GM12878 (cell line): Measurements from ENCODE around the gene METTL23. TPM values are rescaled to one million over a fixed set of nuclear protein-coding genes. Genes with fewer than 3 reads are reported as not detected.

Experiments used
- ATAC-seq: fragments of 200-7000 bp; cut with Tn5 transposase; 3 replicates; pipeline ENCODE4 v1.9.1; 2020; ENCODE audit warnings: mild to moderate bottlenecking, moderate library complexity
- BruUV-seq: library from RNA; stranded (reverse); fragments of 400-500 nt; replicated peaks from 2 replicates; lab custom pipeline; 2021; lab: Mats Ljungman, UMichigan
- CTCF ChIA-PET: fragments of 300-600 bp; sonication (Branson Sonifier 250); formaldehyde crosslinking; extraction: SDS; loops from one replicate; lab custom pipeline; 2021; ENCODE audit warnings: inconsistent platforms; lab: Yijun Ruan, JAX
- POLR2A ChIA-PET: fragments of 350-600 bp; formaldehyde crosslinking; extraction: SDS; loops from one replicate; lab custom pipeline; 2021; ENCODE audit warnings: inconsistent platforms; lab: Charles Lee
- RAD21 ChIA-PET: fragments of 300-600 bp; sonication (Branson Sonifier 250); formaldehyde crosslinking; loops from one replicate; lab custom pipeline; 2023; ENCODE audit warnings: antibody characterized with exemption; ENCODE audit not compliant: unreplicated experiment; lab: Charles Lee
- SMC1A ChIA-PET: fragments of 300-600 bp; sonication (Branson Sonifier 250); formaldehyde crosslinking; loops from one replicate; lab custom pipeline; 2023; ENCODE audit not compliant: unreplicated experiment, uncharacterized antibody; lab: Charles Lee
- DNase-seq: peaks from one replicate; pipeline ENCODE4 v3.0.0-alpha.2; 2011; ENCODE audit warnings: low read depth, low spot score
- FAIRE-seq: peaks from 3 replicates; lab custom pipeline; 2011; peaks lifted over from hg19 to GRCh38; lab: Jason Lieb, UNC
- H2AFZ ChIP-seq: 2 replicates; pipeline ENCODE4 v1.6.0; 2011; ENCODE audit warnings: low read depth, low read length, control low read depth; ENCODE audit not compliant: control insufficient read depth
- H3K27ac ChIP-seq: 2 replicates; pipeline ENCODE4 v1.5.1; 2011; ENCODE audit warnings: control low read depth; ENCODE audit not compliant: control insufficient read depth, insufficient read depth
- H3K27me3 ChIP-seq, 2 experiments: replicated peaks in 1 of 2; 2 replicates each; pipeline versions ENCODE4 v1.6.0 to v1.6.1; 2011; ENCODE audit warnings: low read length in 1 of 2; ENCODE audit not compliant: control insufficient read depth in 2 of 2, insufficient read depth in 2 of 2
- H3K36me3 ChIP-seq, 2 experiments: 2 replicates each; pipeline ENCODE4 v1.5.1; 2011; ENCODE audit warnings: low read length in 1 of 2; ENCODE audit not compliant: control insufficient read depth in 2 of 2, insufficient read depth in 2 of 2
- H3K4me1 ChIP-seq: 2 replicates; pipeline ENCODE4 v1.6.1; 2011; ENCODE audit warnings: mild to moderate bottlenecking, low read length, moderate library complexity, mixed read lengths; ENCODE audit not compliant: control insufficient read depth, insufficient read depth
- H3K4me2 ChIP-seq: 2 replicates; pipeline ENCODE4 v1.6.0; 2011; ENCODE audit warnings: control low read depth; ENCODE audit not compliant: control insufficient read depth, insufficient read depth
- H3K4me3 ChIP-seq: fragments of 200-600 bp; sonication (generic); 2 replicates; pipeline ENCODE4 v1.5.1; 2016
- H3K79me2 ChIP-seq: 2 replicates; pipeline ENCODE4 v1.6.0; 2011; ENCODE audit warnings: low read length; ENCODE audit not compliant: control insufficient read depth, insufficient read depth
- H3K9ac ChIP-seq: 2 replicates; pipeline ENCODE4 v1.8.0; 2011; ENCODE audit warnings: low read length, control low read depth, mixed read lengths; ENCODE audit not compliant: control insufficient read depth, insufficient read depth
- H3K9me3 ChIP-seq: replicated peaks from 3 replicates; pipeline ENCODE4 v1.5.1; 2011; ENCODE audit warnings: mild to moderate bottlenecking, low read length; ENCODE audit not compliant: control insufficient read depth, insufficient read depth
- H4K20me1 ChIP-seq: 2 replicates; pipeline ENCODE4 v1.6.0; 2011; ENCODE audit not compliant: control insufficient read depth, insufficient read depth
- BRCA1 ChIP-seq: IDR thresholded peaks from 2 replicates; pipeline ENCODE4 v1.6.1; 2011; ENCODE audit warnings: low read depth, low read length, improper control_type of control experiment
- CBFB ChIP-seq: IDR thresholded peaks from 2 replicates; pipeline ENCODE4 v1.6.1; 2016; ENCODE audit warnings: antibody characterized with exemption, low read depth
- CEBPB ChIP-seq, 2 experiments: fragments of 150-350 bp in 1 of 2; IDR thresholded peaks; 2 replicates each; pipeline ENCODE4 v1.6.1; 2012 to 2014; ENCODE audit warnings: low read depth in 2 of 2, low read length in 2 of 2, borderline replicate concordance in 1 of 2, inconsistent platforms in 1 of 2
- CREM ChIP-seq: IDR thresholded peaks from 2 replicates; pipeline ENCODE4 v1.6.1; 2014; ENCODE audit warnings: antibody characterized with exemption, low read depth
- HDAC6 ChIP-seq: fragments of 200-600 bp; sonication (generic); IDR thresholded peaks from one replicate; pipeline ENCODE4 v1.8.0; 2017; ENCODE audit warnings: antibody characterized with exemption; ENCODE audit not compliant: unreplicated experiment
- IKZF1 ChIP-seq: fragments of 450-650 bp; conservative IDR thresholded peaks from 2 replicates; pipeline ENCODE4 v1.6.1; 2017; ENCODE audit warnings: antibody characterized with exemption, mild to moderate bottlenecking
- NBN ChIP-seq: fragments of 450-650 bp; IDR thresholded peaks from 2 replicates; pipeline ENCODE4 v1.6.1; 2016
- PAX8 ChIP-seq: fragments of 450-650 bp; IDR thresholded peaks from 2 replicates; pipeline ENCODE4 v1.6.1; 2017; ENCODE audit warnings: mild to moderate bottlenecking, moderate library complexity
- RELA ChIP-seq: fragments of 450-650 bp; IDR thresholded peaks from 2 replicates; pipeline ENCODE4 v1.8.0; 2014; ENCODE audit warnings: borderline replicate concordance; ENCODE audit not compliant: partially characterized antibody
- WGBS: methylation state at CpG from one replicate; pipeline ENCODE4 v1.1.6; 2016; ENCODE audit warnings: low lambda C conversion rate; ENCODE audit not compliant: insufficient replicate concordance, insufficient coverage; ENCODE audit errors: missing lambda C conversion rate; 5-methylcytosine and 5-hydroxymethylcytosine counted together
- in situ Hi-C: fragments of 300-500 bp; cut with MboI; formaldehyde crosslinking; loops from 9 replicates; pipeline ENCODE4 v1.14.3; 2018; ENCODE audit warnings: mixed read lengths
- intact Hi-C: fragments of 100-400 bp; cut with micrococcal nuclease; formaldehyde crosslinking; loops from one replicate; pipeline ENCODE4 v1.14.2; 2022; ENCODE audit not compliant: unreplicated experiment
- polyA plus RNA-seq, 11 experiments: library from polyadenylated mRNA; depleted of rRNA in 4 of 11; unstranded in 6 of 11; stranded (reverse) in 5 of 11; fragments of >200 nt; fragmentation: Nextera tagmentation in 4 of 11; fragmentation: Illumina TruSeq in 1 of 11; extraction: Ambion mirVana in 4 of 11; extraction: Trizol in 1 of 11; gene quantifications; 1 replicate in 1 of 11; 2 replicates in 10 of 11; pipeline versions ENCODE4 v1.2.1 to v1.2.3, GENCODE V29; 2011 to 2016; ENCODE audit warnings: inconsistent platforms in 2 of 11, missing spikeins in 2 of 11, low read depth in 1 of 11
- total RNA-seq, 4 experiments: library from RNA; depleted of rRNA in 3 of 4; stranded (reverse); fragments of >200 nt in 3 of 4; fragmentation: Illumina TruSeq in 1 of 4; extraction: Trizol in 1 of 4; gene quantifications; 2 replicates each; pipeline versions ENCODE4 v1.2.1 to v1.2.3, GENCODE V29; 2013 to 2021
- TF ChIP-seq, protein P1 (sequence below): fragments of 150-350 bp; IDR thresholded peaks from 2 replicates; pipeline ENCODE4 v1.6.1; 2014; ENCODE audit warnings: mild to moderate bottlenecking, low read depth, low read length
- TF ChIP-seq, protein P2 (sequence below): IDR thresholded peaks from 2 replicates; pipeline ENCODE4 v1.6.1; 2011; ENCODE audit warnings: borderline replicate concordance, low read depth, mild to moderate bottlenecking, moderate library complexity, mixed read lengths, low read length; ENCODE audit not compliant: insufficient read depth; ENCODE audit errors: extremely low read length
- TF ChIP-seq, protein P3 (sequence below): fragments of 450-650 bp; IDR thresholded peaks from 2 replicates; pipeline ENCODE4 v1.6.1; 2017; ENCODE audit warnings: low read depth, mild to moderate bottlenecking, moderate library complexity

METTL23 gene
- total and polyA plus RNA-seq, 10 of the 15 experiments (the other 5 are each of a cell fraction or from before 2014, with no cell fraction given), result 25.6 to 61.5 (median 30.9) TPM

GRCh38 chr17:76691379-76692191, 35.1 kb upstream of the METTL23 start:
- POLR2A ChIA-PET, result no interaction called here
- TF ChIP-seq CEBPB (IDR thresholded peaks at IDR 0.05; ENCODE audit: borderline replicate concordance in 1 of 2, low read depth in 2 of 2, low read length in 2 of 2), result no peak
- TF ChIP-seq CBFB, result no peak
- TF ChIP-seq PAX8, result no peak
- no peak for TF ChIP-seq IKZF1
- TF ChIP-seq HDAC6, result no peak
- no peak for TF ChIP-seq NBN
- TF ChIP-seq, protein P1, sequence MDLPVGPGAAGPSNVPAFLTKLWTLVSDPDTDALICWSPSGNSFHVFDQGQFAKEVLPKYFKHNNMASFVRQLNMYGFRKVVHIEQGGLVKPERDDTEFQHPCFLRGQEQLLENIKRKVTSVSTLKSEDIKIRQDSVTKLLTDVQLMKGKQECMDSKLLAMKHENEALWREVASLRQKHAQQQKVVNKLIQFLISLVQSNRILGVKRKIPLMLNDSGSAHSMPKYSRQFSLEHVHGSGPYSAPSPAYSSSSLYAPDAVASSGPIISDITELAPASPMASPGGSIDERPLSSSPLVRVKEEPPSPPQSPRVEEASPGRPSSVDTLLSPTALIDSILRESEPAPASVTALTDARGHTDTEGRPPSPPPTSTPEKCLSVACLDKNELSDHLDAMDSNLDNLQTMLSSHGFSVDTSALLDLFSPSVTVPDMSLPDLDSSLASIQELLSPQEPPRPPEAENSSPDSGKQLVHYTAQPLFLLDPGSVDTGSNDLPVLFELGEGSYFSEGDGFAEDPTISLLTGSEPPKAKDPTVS, result no peak
- TF ChIP-seq, protein P2, sequence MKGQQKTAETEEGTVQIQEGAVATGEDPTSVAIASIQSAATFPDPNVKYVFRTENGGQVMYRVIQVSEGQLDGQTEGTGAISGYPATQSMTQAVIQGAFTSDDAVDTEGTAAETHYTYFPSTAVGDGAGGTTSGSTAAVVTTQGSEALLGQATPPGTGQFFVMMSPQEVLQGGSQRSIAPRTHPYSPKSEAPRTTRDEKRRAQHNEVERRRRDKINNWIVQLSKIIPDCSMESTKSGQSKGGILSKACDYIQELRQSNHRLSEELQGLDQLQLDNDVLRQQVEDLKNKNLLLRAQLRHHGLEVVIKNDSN, result no peak
- no peak for TF ChIP-seq BRCA1
- TF ChIP-seq, protein P3, sequence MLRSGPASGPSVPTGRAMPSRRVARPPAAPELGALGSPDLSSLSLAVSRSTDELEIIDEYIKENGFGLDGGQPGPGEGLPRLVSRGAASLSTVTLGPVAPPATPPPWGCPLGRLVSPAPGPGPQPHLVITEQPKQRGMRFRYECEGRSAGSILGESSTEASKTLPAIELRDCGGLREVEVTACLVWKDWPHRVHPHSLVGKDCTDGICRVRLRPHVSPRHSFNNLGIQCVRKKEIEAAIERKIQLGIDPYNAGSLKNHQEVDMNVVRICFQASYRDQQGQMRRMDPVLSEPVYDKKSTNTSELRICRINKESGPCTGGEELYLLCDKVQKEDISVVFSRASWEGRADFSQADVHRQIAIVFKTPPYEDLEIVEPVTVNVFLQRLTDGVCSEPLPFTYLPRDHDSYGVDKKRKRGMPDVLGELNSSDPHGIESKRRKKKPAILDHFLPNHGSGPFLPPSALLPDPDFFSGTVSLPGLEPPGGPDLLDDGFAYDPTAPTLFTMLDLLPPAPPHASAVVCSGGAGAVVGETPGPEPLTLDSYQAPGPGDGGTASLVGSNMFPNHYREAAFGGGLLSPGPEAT, result no peak
- no peak for TF ChIP-seq RELA
- no peak for TF ChIP-seq CREM
- TF ChIP-seq, all 136 proteins: peak for 0
- ChIA-PET RAD21 (no interaction called here), SMC1A (no interaction called here), CTCF (interaction anchor here (0.9 to 2.8 kb wide), 2 partner anchors 10 to 67 kb away, joined by 3 to 21 read pairs; no protein-coding TSS in a partner anchor)
- Histone ChIP-seq H3K4me2 (no peak overlapping the region), H3K27ac (no peak overlapping the region), H3K4me3 (no peak overlapping the region), H3K36me3 (no peaks in the 10 kb centered on the region), H3K27me3 (peaks cover 0 to 1% of the 10 kb centered on the region in 2 experiments; a peak in 2 of 4 replicates), H3K9me3 (no peaks in the 10 kb centered on the region), H3K9ac (no peak overlapping the region), H3K4me1 (peaks cover 12% of the 10 kb centered on the region), H4K20me1 (no peaks in the 10 kb centered on the region), H3K79me2 (no peaks in the 10 kb centered on the region), H2AFZ (no peak overlapping the region)
- whole genome bisulfite sequencing, result 55% methylated on average over 14 of the region's 14 CpGs
- ATAC-seq (no peak), DNase-seq (no peak), FAIRE-seq (no peak)
- intact Hi-C loops, result loop anchor here (10.0 kb wide), 1 partner anchor 127 kb away; a partner anchor contains a TSS
- BruUV-seq, result no TSS peak
- in situ Hi-C loops, result no loop called here
